Endodermal cell (in vitro differentiated cells): ENCODE data around the gene PRELP. TPM values are rescaled to one million over a fixed set of nuclear protein-coding genes. Genes with fewer than 3 reads are reported as not detected.
A peak's percentile ranks its signal among the peaks of the same experiment; 100 is the strongest.

Source experiments
- DNase-seq: peaks from one replicate; pipeline ENCODE4 v3.0.0-alpha.2; 2017
- H3K27ac ChIP-seq: 2 replicates; pipeline ENCODE4 v1.5.1; 2013; ENCODE audit warnings: mild to moderate bottlenecking, low read depth, low read length, moderate library complexity
- H3K27me3 ChIP-seq: 2 replicates; pipeline ENCODE4 v1.6.1; 2013; ENCODE audit warnings: mild to moderate bottlenecking, low read length, moderate library complexity; ENCODE audit not compliant: insufficient read depth, control insufficient read depth, poor library complexity, severe bottlenecking
- H3K36me3 ChIP-seq: 2 replicates; pipeline ENCODE4 v1.7.0; 2013; ENCODE audit warnings: mild to moderate bottlenecking, low read length, moderate library complexity; ENCODE audit not compliant: control insufficient read depth, insufficient read depth
- H3K4me1 ChIP-seq: one replicate; pipeline ENCODE4 v1.7.0; 2013; ENCODE audit warnings: low read length; ENCODE audit not compliant: control insufficient read depth, insufficient read depth
- H3K4me3 ChIP-seq: 2 replicates; pipeline ENCODE4 v1.5.1; 2013; ENCODE audit warnings: mild to moderate bottlenecking, low read length, moderate library complexity
- H3K9ac ChIP-seq: 2 replicates; pipeline ENCODE4 v1.6.1; 2013; ENCODE audit warnings: mild to moderate bottlenecking, low read length, moderate library complexity; ENCODE audit not compliant: poor library complexity, severe bottlenecking; ENCODE audit errors: extremely low read depth
- H3K9me3 ChIP-seq: 2 replicates; pipeline ENCODE4 v1.6.1; 2013; ENCODE audit warnings: mild to moderate bottlenecking, low read length, moderate library complexity; ENCODE audit not compliant: control insufficient read depth
- H3K27ac Mint-ChIP-seq: 2 replicates; pipeline ENCODE4 v1.8.0; 2020; ENCODE audit warnings: mixed read lengths
- H3K27me3 Mint-ChIP-seq: 2 replicates; pipeline ENCODE4 v1.8.0; 2021; ENCODE audit warnings: mild to moderate bottlenecking, mixed read lengths; ENCODE audit not compliant: insufficient read depth
- H3K36me3 Mint-ChIP-seq: 2 replicates; pipeline ENCODE4 v1.8.0; 2020; ENCODE audit warnings: low read depth, mixed read lengths
- H3K4me1 Mint-ChIP-seq: 2 replicates; pipeline ENCODE4 v1.8.0; 2020; ENCODE audit warnings: mixed read lengths
- H3K4me3 Mint-ChIP-seq: 2 replicates; pipeline ENCODE4 v1.8.0; 2020; ENCODE audit warnings: mild to moderate bottlenecking, moderate library complexity, mixed read lengths
- H3K9me3 Mint-ChIP-seq: 2 replicates; pipeline ENCODE4 v1.8.0; 2020; ENCODE audit warnings: mild to moderate bottlenecking, mixed read lengths
- CTCF ChIP-seq: fragments of 200-600 bp; sonication (generic); conservative IDR thresholded peaks from 2 replicates; pipeline ENCODE4 v1.5.0; 2021; ENCODE audit warnings: antibody characterized with exemption, mild to moderate bottlenecking
- WGBS, 2 experiments: methylation state at CpG; one replicate each; pipeline versions ENCODE4 v1.1.5 to v1.1.7; 2013; ENCODE audit warnings: missing lambda C conversion rate in 2 of 2, mixed read lengths in 1 of 2; ENCODE audit not compliant: insufficient coverage in 1 of 2, insufficient read length in 1 of 2; 5-methylcytosine and 5-hydroxymethylcytosine counted together
- total RNA-seq, 2 donors: library from RNA; stranded (reverse); fragmentation: NEBNext Ultra II Directional in 1 of 2; extraction: Animal tissue kit (Norgen Biotek cat#: 25700) in 1 of 2; gene quantifications; 2 replicates in 1 of 2; 3 replicates in 1 of 2; pipeline ENCODE4 v1.2.1, GENCODE V29; 2021

Gene PRELP
- total RNA-seq, 2 donors from 2014 or later = 0.66 to 3.9 TPM

DNA sequence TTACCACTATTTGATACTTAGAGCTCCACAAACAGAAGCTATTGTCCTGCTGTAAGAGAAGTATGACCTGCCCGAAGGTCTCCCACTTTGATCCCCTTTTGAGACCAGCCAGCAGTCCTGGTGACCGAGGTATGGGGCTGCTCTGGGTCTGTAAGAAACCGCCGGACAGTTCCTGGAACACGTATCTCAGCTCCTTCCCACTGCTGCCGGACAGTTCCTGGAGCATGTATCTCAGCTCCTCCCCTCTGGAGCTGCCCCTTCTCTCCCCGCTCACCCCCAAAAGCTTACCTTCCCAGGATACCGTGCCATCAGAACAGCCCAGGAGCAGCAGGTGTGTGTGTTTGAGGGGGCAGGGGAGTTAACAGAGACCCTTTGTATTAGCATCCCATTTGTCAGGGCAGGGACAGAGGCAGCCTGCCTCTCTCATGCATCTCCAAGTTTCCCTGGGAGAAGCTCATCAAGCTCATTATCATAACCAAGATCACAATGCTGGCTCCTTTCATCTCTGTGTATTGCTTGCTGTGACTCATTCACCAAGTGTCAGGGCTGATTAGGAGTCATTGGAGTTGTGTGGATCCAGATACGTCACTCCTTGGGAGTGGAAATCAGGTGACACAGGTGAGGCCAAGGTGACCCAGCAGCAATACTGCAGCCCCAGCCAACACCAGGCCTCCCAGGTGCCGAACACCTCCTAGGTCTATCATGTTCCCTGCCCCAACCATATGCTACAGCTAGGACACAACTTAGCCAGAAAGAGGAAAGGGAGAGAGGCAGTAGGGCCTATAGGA lies 43.6 kb downstream of the PRELP start:
- Mint-ChIP-seq H3K27me3 (peaks cover 55% of the 10 kb centered on the region), H3K4me3 (peak overlapping the region; percentile 15), H3K27ac (peak overlapping the region; percentile 79), H3K9me3 (no peaks in the 10 kb centered on the region), H3K4me1 (peaks cover 39% of the 10 kb centered on the region), H3K36me3 (no peaks in the 10 kb centered on the region)
- no peaks in the 10 kb centered on the region for H3K9me3 ChIP-seq
- H3K9ac ChIP-seq = no peak overlapping the region
- no peak for TF ChIP-seq CTCF
- no peak overlapping the region for H3K27ac ChIP-seq
- H3K4me1 ChIP-seq = peaks cover 8% of the 10 kb centered on the region
- H3K4me3 ChIP-seq = peak overlapping the region; percentile 13
- peak; percentile 94 for DNase-seq
- H3K27me3 ChIP-seq = peaks cover 12% of the 10 kb centered on the region
- no peaks in the 10 kb centered on the region for H3K36me3 ChIP-seq
- 30 to 40% methylated on average over 2 to 9 of the region's 10 CpGs for WGBS, 2 experiments

DNA sequence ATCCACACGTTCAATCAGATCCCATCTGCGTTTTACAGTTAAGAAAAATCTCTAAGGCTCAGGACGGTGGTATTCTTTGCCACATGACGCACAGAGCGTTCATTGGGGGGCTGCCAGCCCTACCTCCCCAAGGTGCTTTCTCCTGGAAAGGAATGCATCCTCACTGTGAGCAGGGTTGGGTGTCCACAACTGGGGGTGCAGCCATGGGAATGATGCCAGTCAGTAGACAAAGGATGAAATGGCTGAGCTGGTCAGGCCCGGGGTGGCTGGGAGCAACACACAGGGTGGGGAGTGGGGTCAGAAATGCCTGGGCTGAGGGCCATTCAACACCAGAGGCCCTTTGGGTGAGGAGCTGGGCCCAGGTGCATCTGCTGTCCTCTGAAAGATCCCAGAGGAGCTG lies 44.3 kb downstream of the PRELP start:
- Histone ChIP-seq H3K9me3 (no peaks in the 10 kb centered on the region), H3K4me1 (peaks cover 8% of the 10 kb centered on the region), H3K36me3 (no peaks in the 10 kb centered on the region), H3K4me3 (no peak overlapping the region), H3K9ac (no peak overlapping the region), H3K27me3 (peaks cover 12% of the 10 kb centered on the region), H3K27ac (peak overlapping the region; percentile 42)
- H3K9me3 Mint-ChIP-seq = no peaks in the 10 kb centered on the region
- no peaks in the 10 kb centered on the region for H3K36me3 Mint-ChIP-seq
- H3K27me3 Mint-ChIP-seq = peaks cover 55% of the 10 kb centered on the region
- no peak for TF ChIP-seq CTCF
- WGBS, 2 experiments = 79 to 88% methylated on average over 6 of the region's 6 CpGs
- DNase-seq = no peak
- H3K4me1 Mint-ChIP-seq = peaks cover 36% of the 10 kb centered on the region
- H3K4me3 Mint-ChIP-seq = no peak overlapping the region
- peak overlapping the region; percentile 79 for H3K27ac Mint-ChIP-seq

GRCh38 chr1:203520315-203520714 lies 44.7 kb downstream of the PRELP start:
- H3K27ac Mint-ChIP-seq = peak overlapping the region; percentile 79
- H3K27me3 Mint-ChIP-seq = peaks cover 52% of the 10 kb centered on the region

More at GRCh38 chr1:203520315-203520714, 44.7 kb downstream of the PRELP start:
- Histone ChIP-seq H3K4me1 (peaks cover 8% of the 10 kb centered on the region), H3K4me3 (no peak overlapping the region), H3K36me3 (no peaks in the 10 kb centered on the region), H3K9me3 (no peaks in the 10 kb centered on the region), H3K27me3 (peaks cover 12% of the 10 kb centered on the region), H3K27ac (no peak overlapping the region), H3K9ac (no peak overlapping the region)
- Mint-ChIP-seq H3K4me1 (peaks cover 33% of the 10 kb centered on the region), H3K9me3 (no peaks in the 10 kb centered on the region), H3K36me3 (no peaks in the 10 kb centered on the region), H3K4me3 (no peak overlapping the region)
- WGBS, 2 experiments = 88 to 91% methylated on average over 4 to 5 of the region's 5 CpGs
- no peak for TF ChIP-seq CTCF
- peak; percentile 50 for DNase-seq
